ENCODE measurements around the gene CAPS.

The CAPS gene

GRCh38 chr19:5934774-5935472, 20.9 kb downstream of the CAPS start:
- DNase-seq (ENCODE audit: low read depth) = no peak

- DNase-seq (ENCODE audit: low read depth) = no peak
Measured at GRCh38 chr19:5935473-5936291, 21.6 kb downstream of the CAPS start.

- DNase-seq (ENCODE audit: low read depth) = no peak
Measured at GRCh38 chr19:5936292-5936592, 22.2 kb downstream of the CAPS start.

- no peak for DNase-seq (ENCODE audit: low read depth)
Measured at GRCh38 chr19:5937550-5937949, 23.5 kb downstream of the CAPS start.

GRCh38 chr19:5940260-5941208, 26.5 kb downstream of the CAPS start:
- DNase-seq (ENCODE audit: low read depth) = no peak

GRCh38 chr19:5941673-5942072, 27.6 kb downstream of the CAPS start:
- no peak for DNase-seq (ENCODE audit: low read depth)

- no peak for DNase-seq (ENCODE audit: low read depth)
Measured at GRCh38 chr19:5943045-5943444, 29.0 kb downstream of the CAPS start.

GRCh38 chr19:5943623-5944022, 29.6 kb downstream of the CAPS start:
- DNase-seq (ENCODE audit: low read depth) = no peak

GRCh38 chr19:5947435-5947834, 33.4 kb downstream of the CAPS start:
- no peak for DNase-seq (ENCODE audit: low read depth)

GRCh38 chr19:5948752-5949564, 34.9 kb downstream of the CAPS start:
- DNase-seq (ENCODE audit: low read depth) = no peak

- no peak for DNase-seq (ENCODE audit: low read depth)
Measured at GRCh38 chr19:5949792-5950305, 35.8 kb downstream of the CAPS start.

GRCh38 chr19:5950741-5951140, 36.7 kb downstream of the CAPS start:
- no peak for DNase-seq (ENCODE audit: low read depth)

- no peak for DNase-seq (ENCODE audit: low read depth)
Measured at GRCh38 chr19:5951338-5951861, 37.3 kb downstream of the CAPS start.

- DNase-seq (ENCODE audit: low read depth) = no peak
Measured at GRCh38 chr19:5952193-5953029, 38.4 kb downstream of the CAPS start.

GRCh38 chr19:5953030-5953589, 39.1 kb downstream of the CAPS start:
- no peak for DNase-seq (ENCODE audit: low read depth)

- no peak for DNase-seq (ENCODE audit: low read depth)
Measured at GRCh38 chr19:5953680-5954213, 39.7 kb downstream of the CAPS start.

GRCh38 chr19:5954293-5954692, 40.2 kb downstream of the CAPS start:
- DNase-seq (ENCODE audit: low read depth) = no peak

GRCh38 chr19:5955636-5955935, 41.5 kb downstream of the CAPS start:
- DNase-seq (ENCODE audit: low read depth) = no peak

- no peak for DNase-seq (ENCODE audit: low read depth)
Measured at GRCh38 chr19:5956323-5956722, 42.3 kb downstream of the CAPS start.

GRCh38 chr19:5956728-5957127, 42.7 kb downstream of the CAPS start:
- DNase-seq (ENCODE audit: low read depth) = no peak
